Neuronal stem cell (in vitro differentiated cells): ENCODE data around the gene TVP23B.
"Not testable (repeated sequence)": the region's sequence is repeated elsewhere in the genome, so short reads cannot be mapped to it uniquely, and the experiment has no call there.

Experiments used
- DNase-seq: peaks from one replicate; pipeline ENCODE4 v3.0.0-alpha.2; 2013; ENCODE audit warnings: low spot score
- H2AFZ ChIP-seq: one replicate; pipeline ENCODE4 v1.6.1; 2013; ENCODE audit warnings: mild to moderate bottlenecking, low read length, inconsistent platforms
- H2AK5ac ChIP-seq: 2 replicates; pipeline ENCODE4 v1.6.1; 2013; ENCODE audit warnings: low read depth, mild to moderate bottlenecking, inconsistent platforms, low read length, moderate library complexity, mixed read lengths
- H2BK120ac ChIP-seq: 2 replicates; pipeline ENCODE4 v1.6.1; 2013; ENCODE audit warnings: low read depth, mild to moderate bottlenecking, inconsistent platforms, low read length, moderate library complexity, mixed read lengths
- H2BK12ac ChIP-seq: one replicate; pipeline ENCODE4 v1.6.1; 2013; ENCODE audit warnings: low read length, inconsistent platforms
- H2BK15ac ChIP-seq: 2 replicates; pipeline ENCODE4 v1.6.1; 2013; ENCODE audit warnings: mild to moderate bottlenecking, low read length, inconsistent platforms, mixed read lengths
- H2BK5ac ChIP-seq: one replicate; pipeline ENCODE4 v1.6.1; 2013; ENCODE audit warnings: inconsistent platforms, mild to moderate bottlenecking, low read length, moderate library complexity
- H3K14ac ChIP-seq: one replicate; pipeline ENCODE4 v1.6.1; 2013; ENCODE audit warnings: low read length, inconsistent platforms
- H3K18ac ChIP-seq: 2 replicates; pipeline ENCODE4 v1.6.1; 2013; ENCODE audit warnings: low read length, inconsistent platforms
- H3K23ac ChIP-seq: 2 replicates; pipeline ENCODE4 v1.6.1; 2013; ENCODE audit warnings: low read depth, mild to moderate bottlenecking, mixed read lengths, low read length, inconsistent platforms; ENCODE audit not compliant: poor library complexity
- H3K27ac ChIP-seq: replicated peaks from 3 replicates; pipeline ENCODE4 v1.5.1; 2013; ENCODE audit warnings: low read length, inconsistent platforms
- H3K27me3 ChIP-seq, 3 experiments: 2 replicates each; pipeline ENCODE4 v1.6.1; 2013; ENCODE audit warnings: low read length in 3 of 3, mild to moderate bottlenecking in 2 of 3, inconsistent platforms in 1 of 3, low read depth in 1 of 3, mixed read lengths in 1 of 3, moderate library complexity in 1 of 3; ENCODE audit not compliant: control insufficient read depth in 3 of 3, insufficient read depth in 3 of 3
- H3K36me3 ChIP-seq, 2 donors: replicated peaks in 1 of 2; 2 replicates each; pipeline ENCODE4 v1.6.1; 2013; ENCODE audit warnings: low read length in 2 of 2; ENCODE audit not compliant: control insufficient read depth in 2 of 2, insufficient read depth in 2 of 2
- H3K4ac ChIP-seq: 2 replicates; pipeline ENCODE4 v1.6.1; 2013; ENCODE audit warnings: inconsistent platforms, mild to moderate bottlenecking, low read length, moderate library complexity
- H3K4me1 ChIP-seq, 2 donors: 1 replicate in 1 of 2; 2 replicates in 1 of 2; pipeline ENCODE4 v1.6.1; 2013; ENCODE audit warnings: low read length in 2 of 2, low read depth in 1 of 2; ENCODE audit not compliant: control insufficient read depth in 2 of 2, insufficient read depth in 1 of 2
- H3K4me2 ChIP-seq: one replicate; pipeline ENCODE4 v1.6.1; 2013; ENCODE audit warnings: mild to moderate bottlenecking, low read length, inconsistent platforms; ENCODE audit not compliant: insufficient read depth, poor library complexity, severe bottlenecking
- H3K4me3 ChIP-seq, 2 donors: 2 replicates each; pipeline ENCODE4 v1.5.1; 2013; ENCODE audit warnings: low read length in 2 of 2, mild to moderate bottlenecking in 2 of 2, inconsistent platforms in 1 of 2, moderate library complexity in 1 of 2
- H3K79me1 ChIP-seq: one replicate; pipeline ENCODE4 v1.6.1; 2013; ENCODE audit warnings: low read depth, mild to moderate bottlenecking, inconsistent platforms, low read length, moderate library complexity
- H3K9ac ChIP-seq: one replicate; pipeline ENCODE4 v1.6.1; 2013; ENCODE audit warnings: mild to moderate bottlenecking, low read depth, low read length, inconsistent platforms; ENCODE audit not compliant: poor library complexity
- H3K9me3 ChIP-seq, 2 donors: replicated peaks in 1 of 2; 2 replicates each; pipeline versions ENCODE3 to v1.6.1; 2013; ENCODE audit warnings: low read length in 2 of 2, mild to moderate bottlenecking in 2 of 2, inconsistent platforms in 1 of 2, low read depth in 1 of 2, mixed read lengths in 1 of 2, moderate library complexity in 1 of 2; ENCODE audit not compliant: control insufficient read depth in 2 of 2, insufficient read depth in 1 of 2
- H4K8ac ChIP-seq: one replicate; pipeline ENCODE4 v1.6.1; 2013; ENCODE audit warnings: low read depth, mild to moderate bottlenecking, inconsistent platforms, low read length, moderate library complexity
- H4K91ac ChIP-seq: one replicate; pipeline ENCODE4 v1.6.1; 2013; ENCODE audit warnings: low read length, low read depth, mild to moderate bottlenecking, inconsistent platforms; ENCODE audit not compliant: poor library complexity
- WGBS, 2 donors: extraction: QIAGEN DNeasy Blood & Tissue Kit; methylation state at CpG; one replicate each; pipeline ENCODE4 v1.1.7; 2013; ENCODE audit warnings: missing lambda C conversion rate in 2 of 2, mixed read lengths in 1 of 2; ENCODE audit not compliant: insufficient read length in 2 of 2, insufficient replicate concordance in 1 of 2; ENCODE audit errors: extremely low coverage in 2 of 2; 5-methylcytosine and 5-hydroxymethylcytosine counted together

The TVP23B gene

GRCh38 chr17:18747501-18747900 lies 33.5 kb upstream of the TVP23B start:
- not testable (repeated sequence) for H3K4me1 ChIP-seq, DNase-seq, H2BK12ac ChIP-seq, H3K27ac ChIP-seq, H3K9me3 ChIP-seq, H3K36me3 ChIP-seq, H3K4me2 ChIP-seq, H4K91ac ChIP-seq, H3K14ac ChIP-seq, H3K23ac ChIP-seq, H3K27me3 ChIP-seq, H2AFZ ChIP-seq, H3K18ac ChIP-seq, H4K8ac ChIP-seq, H3K79me1 ChIP-seq, H2BK120ac ChIP-seq, H2AK5ac ChIP-seq, H3K9ac ChIP-seq, H3K4ac ChIP-seq, H2BK15ac ChIP-seq, H2BK5ac ChIP-seq, H3K4me3 ChIP-seq
- WGBS, 2 donors, result no CpG with 5 or more reads among the region's 6 CpGs

GRCh38 chr17:18750242-18750641 lies 30.7 kb upstream of the TVP23B start:
- H3K23ac ChIP-seq, H3K27me3 ChIP-seq, H3K9me3 ChIP-seq, H3K14ac ChIP-seq, H3K79me1 ChIP-seq, H3K18ac ChIP-seq, H4K91ac ChIP-seq, H2BK12ac ChIP-seq, H2BK15ac ChIP-seq, H4K8ac ChIP-seq, H3K4ac ChIP-seq, H2AFZ ChIP-seq, DNase-seq, H2BK5ac ChIP-seq, H3K4me3 ChIP-seq, H2AK5ac ChIP-seq, H3K4me1 ChIP-seq, H3K9ac ChIP-seq, H3K36me3 ChIP-seq, H3K4me2 ChIP-seq, H2BK120ac ChIP-seq, H3K27ac ChIP-seq: not testable (repeated sequence)
- no CpG with 5 or more reads among the region's 1 CpG for WGBS, 2 donors

GRCh38 chr17:18753829-18754409 lies 27.1 kb upstream of the TVP23B start:
- not testable (repeated sequence) for H3K4me2 ChIP-seq, H3K4me3 ChIP-seq, H3K27me3 ChIP-seq, H3K27ac ChIP-seq, H2BK15ac ChIP-seq, H3K36me3 ChIP-seq, H3K4ac ChIP-seq, H3K79me1 ChIP-seq, H2BK5ac ChIP-seq, H3K4me1 ChIP-seq, H3K18ac ChIP-seq, H3K23ac ChIP-seq, H2BK120ac ChIP-seq, DNase-seq, H2BK12ac ChIP-seq, H4K8ac ChIP-seq, H3K9ac ChIP-seq, H3K14ac ChIP-seq, H2AK5ac ChIP-seq, H2AFZ ChIP-seq, H3K9me3 ChIP-seq, H4K91ac ChIP-seq
- WGBS, 2 donors, result no CpG with 5 or more reads among the region's 6 CpGs

- not testable (repeated sequence) for H3K4ac ChIP-seq, H3K4me3 ChIP-seq, H4K91ac ChIP-seq, H3K9me3 ChIP-seq, H3K18ac ChIP-seq, H2AFZ ChIP-seq, H2BK12ac ChIP-seq, H2BK15ac ChIP-seq, H2BK120ac ChIP-seq, H3K14ac ChIP-seq, H2AK5ac ChIP-seq, H3K27me3 ChIP-seq, H4K8ac ChIP-seq, H3K23ac ChIP-seq, DNase-seq, H3K4me2 ChIP-seq, H2BK5ac ChIP-seq, H3K9ac ChIP-seq, H3K36me3 ChIP-seq, H3K4me1 ChIP-seq, H3K79me1 ChIP-seq, H3K27ac ChIP-seq
- WGBS, 2 donors, result no CpG with 5 or more reads among the region's 4 CpGs
Measured at GRCh38 chr17:18755969-18756368, 25.0 kb upstream of the TVP23B start.
